Activated CD4-positive, CD25-positive, alpha-beta regulatory T cell treated with anti-CD3 and anti-CD28 coated beads, Interleukin-2, amount 50 U/mL, for 16 hours (primary cell): ENCODE measurements around the gene CCDC197.

Experiments used
- DNase-seq: peaks from one replicate; pipeline ENCODE4 v3.0.0-alpha.2; 2020; ENCODE audit warnings: low read depth, low spot score

Gene CCDC197

GRCh38 chr14:94042433-94043091 is 45.5 kb downstream of the CCDC197 start:
- no peak for DNase-seq

DNA sequence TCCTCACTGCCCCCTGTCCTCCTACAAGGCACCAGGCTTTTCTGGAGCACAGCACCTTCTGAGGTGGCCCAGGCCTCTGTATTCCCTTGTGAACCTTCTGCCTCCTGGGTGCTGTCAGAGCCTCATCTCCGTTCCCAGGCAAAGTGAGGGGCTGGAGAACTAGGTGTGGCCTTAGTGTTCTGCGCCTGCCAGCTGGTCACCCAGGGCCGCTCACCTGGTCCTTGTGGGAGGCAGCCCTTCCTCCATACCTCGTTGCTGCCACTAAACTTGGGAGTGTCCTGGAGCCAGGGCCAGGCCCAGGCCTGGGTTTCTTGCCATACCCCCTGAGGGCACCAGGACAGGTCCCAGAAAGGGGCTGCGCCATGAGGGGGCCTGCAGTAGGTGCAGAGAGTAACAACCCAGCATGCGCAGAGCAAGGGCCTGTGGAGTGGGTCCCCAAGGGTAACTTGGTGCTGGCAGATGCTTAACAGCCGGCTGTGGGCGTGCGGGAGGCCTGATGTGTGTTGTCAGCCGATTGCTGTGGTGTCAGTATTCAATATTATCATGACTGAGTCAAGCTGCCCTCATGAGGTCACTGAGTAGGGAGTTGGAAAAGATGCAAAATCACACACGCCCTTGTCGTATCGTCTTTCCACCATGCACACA is 46.1 kb downstream of the CCDC197 start:
- no peak for DNase-seq

DNA sequence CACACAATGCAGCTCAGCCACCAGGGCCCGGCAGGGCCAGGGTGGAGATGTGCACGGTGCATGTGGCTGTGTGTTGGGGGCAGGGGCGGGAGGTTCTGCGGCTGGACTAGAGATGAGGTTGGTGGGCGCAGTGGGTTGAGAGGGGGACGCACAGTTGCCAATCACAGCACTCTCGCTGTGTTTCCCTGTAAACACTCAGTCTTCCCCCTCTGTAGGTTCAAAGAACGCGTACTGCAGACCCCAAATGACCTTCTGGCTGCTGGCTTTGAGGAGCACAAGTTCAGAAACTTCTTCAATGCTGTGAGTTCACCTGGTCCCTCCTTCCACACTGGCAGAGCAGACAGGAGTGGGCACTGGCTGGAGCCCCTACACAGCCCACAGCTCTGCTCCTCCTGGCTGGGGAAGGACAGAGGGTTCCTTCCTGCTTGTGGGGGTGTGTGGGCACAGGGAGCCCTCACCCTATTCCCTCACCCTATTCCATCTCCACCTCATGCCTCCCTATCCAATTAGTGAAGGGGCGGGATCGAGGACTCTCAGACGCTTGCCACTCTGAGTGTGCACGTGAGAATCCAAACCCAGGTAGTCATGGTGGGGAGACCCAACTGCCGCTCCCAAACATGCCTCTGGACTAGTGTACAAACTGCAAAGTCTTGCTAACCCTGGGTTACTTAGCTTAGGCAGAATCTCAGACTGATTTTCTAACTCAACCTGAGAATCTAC is 46.8 kb downstream of the CCDC197 start:
- no peak for DNase-seq

DNA sequence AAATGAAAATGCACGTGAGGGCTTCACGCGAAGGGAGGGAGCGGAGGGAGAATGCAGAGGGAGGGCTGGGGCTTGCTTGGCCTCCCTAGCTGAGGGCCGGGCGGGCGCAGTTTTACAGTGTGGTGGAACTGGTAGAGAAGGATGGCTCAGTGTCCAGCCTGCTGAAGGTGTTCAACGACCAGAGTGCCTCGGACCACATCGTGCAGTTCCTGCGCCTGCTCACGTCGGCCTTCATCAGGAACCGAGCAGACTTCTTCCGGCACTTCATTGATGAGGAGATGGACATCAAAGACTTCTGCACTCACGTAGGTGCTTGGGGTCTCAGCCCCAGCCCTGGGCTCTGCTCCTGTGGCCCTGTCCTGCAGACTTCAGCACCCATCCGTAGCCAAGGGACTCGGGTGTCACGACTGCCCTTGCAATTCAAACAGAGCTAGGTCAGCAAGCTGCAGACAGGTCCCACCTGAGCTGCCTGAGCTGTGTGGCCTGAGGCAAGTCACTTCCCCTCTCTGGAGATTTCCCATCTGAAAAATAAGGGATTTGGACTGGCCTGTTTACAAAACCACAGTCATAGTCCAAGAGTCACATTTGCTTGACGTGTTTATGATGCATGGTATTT is 47.5 kb downstream of the CCDC197 start:
- DNase-seq = no peak

DNA sequence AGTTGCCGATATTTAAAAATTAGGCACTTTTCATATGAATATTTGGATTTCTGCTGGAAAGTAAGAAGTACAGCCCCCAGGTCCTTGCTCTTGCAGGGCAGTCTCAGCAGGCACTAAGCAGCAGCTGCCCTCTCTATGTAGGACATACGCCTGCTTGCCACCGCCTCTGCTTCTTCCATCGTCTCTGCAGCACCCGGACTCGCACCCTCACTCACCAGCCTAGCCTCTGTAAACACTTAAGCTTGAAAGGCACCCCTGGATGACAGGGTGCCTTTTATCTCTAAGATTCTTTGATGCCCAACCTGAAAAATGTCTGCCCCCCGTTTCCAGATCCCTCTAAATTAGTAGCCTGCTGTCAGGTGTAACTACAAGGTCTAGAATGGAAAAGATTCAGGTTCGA is 48.0 kb downstream of the CCDC197 start:
- DNase-seq = no peak

DNA sequence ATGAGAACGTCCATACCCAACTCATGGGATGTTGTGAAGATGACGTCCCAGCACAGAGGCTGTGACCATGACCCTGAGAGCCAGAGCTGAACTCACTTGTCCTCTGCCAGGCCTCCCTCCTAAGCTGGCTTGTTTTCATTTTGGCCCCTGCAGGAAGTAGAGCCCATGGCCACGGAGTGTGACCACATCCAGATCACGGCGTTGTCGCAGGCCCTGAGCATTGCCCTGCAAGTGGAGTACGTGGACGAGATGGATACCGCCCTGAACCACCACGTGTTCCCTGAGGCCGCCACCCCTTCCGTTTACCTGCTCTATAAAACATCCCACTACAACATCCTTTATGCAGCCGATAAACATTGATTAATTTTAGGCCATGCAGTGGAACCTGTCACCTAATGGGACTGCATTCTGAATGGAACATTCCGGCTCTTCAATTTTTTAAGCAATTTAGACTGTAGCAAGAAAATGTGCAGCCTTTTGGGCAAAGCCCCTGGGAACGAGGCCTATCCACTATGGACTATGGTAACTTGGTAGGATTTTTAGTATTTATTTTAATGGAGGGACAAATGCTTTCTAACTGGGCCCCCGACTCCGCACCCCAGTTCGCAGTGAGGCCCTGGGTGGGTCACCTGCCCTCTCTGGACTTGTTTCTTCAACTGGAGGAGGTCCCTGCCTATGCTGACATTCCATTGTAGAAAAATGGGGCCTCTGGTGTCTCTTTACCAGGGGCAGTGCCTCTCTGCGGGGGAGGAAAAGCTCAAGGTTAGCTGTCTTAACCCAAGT is 48.7 kb downstream of the CCDC197 start:
- DNase-seq = no peak

DNA sequence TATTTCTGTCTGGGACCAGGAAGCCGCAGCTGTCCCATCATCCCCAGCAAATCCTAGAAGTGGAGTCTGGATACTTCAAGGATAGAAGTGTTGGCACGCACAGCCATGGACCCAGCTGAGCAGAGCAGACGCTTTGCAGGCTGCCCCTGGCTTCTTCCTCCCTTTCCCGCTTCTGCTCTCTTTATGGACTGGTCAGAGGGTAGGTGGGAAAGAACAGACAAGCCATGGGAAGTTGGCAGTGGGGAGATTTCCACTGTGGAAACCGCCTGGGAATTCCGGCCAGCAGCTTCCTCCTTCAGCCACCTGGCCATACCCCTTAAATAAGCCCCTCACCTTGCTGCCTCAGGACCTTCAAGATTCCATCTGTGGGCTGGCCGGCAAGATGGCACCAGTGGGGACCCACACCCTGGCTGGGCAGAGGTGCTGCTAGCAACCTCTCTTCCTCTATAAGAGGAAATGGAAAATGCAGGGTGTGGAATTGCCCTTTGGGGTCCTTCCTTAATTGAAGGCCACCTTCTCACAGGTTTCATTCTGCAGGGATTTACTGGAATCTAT is 49.7 kb downstream of the CCDC197 start:
- DNase-seq = no peak

- DNase-seq = no peak
Measured at GRCh38 chr14:94047581-94047980, 50.5 kb downstream of the CCDC197 start.

GRCh38 chr14:94048691-94049624 is 51.9 kb downstream of the CCDC197 start:
- no peak for DNase-seq

GRCh38 chr14:94049625-94050023 is 52.5 kb downstream of the CCDC197 start:
- DNase-seq = no peak

DNA sequence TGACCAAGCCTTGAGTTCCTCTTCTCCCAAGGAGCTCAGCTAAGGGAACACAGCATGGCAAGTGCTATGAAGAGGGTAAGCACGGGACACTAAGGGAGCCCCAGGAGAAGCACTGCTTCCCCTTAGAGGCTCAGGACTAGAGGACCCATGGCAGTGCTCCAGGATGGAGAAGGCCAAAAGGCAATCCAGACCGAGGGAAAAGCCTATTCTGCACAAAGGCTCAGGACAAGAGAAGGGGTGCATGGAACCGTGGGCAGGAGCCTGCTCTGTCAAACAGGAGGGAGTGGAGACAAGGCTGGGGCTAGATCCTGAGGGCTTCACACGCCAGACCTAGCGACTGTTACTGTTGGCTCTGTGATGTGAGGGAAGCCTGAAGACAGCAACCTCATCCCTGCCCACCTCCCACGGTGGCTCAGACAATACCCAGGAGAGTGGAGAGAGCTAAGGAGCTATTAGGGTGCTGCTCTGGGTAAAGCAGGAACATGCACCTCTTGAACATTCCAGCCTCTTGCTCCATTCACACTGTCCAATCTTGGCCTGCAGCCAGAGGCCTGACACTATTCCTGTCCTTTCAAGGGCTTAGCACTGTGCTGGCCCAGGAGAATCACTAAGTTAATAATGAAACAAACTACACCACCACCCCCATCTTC is 53.3 kb downstream of the CCDC197 start:
- DNase-seq = no peak

GRCh38 chr14:94051115-94051514 is 54.0 kb downstream of the CCDC197 start:
- DNase-seq = no peak

DNA sequence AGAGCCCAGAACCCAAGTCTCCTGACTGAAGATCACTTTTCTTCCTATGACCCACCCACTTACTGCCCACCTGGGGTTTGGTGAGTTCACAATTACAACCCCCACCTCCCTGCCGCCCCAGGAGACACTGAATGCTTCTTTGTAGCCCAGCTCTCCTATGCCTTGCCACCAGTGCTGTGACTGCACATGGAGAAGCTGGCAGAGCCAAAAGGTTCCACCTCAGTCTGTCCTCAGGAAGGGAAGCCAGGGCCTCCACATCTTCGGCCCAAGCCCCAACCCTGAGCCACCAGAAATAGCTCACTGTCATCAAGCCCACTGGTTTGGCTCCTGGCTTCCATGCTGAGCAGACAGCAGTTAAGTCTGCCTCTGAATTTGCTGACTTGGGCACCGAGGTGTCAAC is 54.7 kb downstream of the CCDC197 start:
- DNase-seq = no peak

GRCh38 chr14:94052199-94052598 is 55.1 kb downstream of the CCDC197 start:
- DNase-seq = no peak

DNA sequence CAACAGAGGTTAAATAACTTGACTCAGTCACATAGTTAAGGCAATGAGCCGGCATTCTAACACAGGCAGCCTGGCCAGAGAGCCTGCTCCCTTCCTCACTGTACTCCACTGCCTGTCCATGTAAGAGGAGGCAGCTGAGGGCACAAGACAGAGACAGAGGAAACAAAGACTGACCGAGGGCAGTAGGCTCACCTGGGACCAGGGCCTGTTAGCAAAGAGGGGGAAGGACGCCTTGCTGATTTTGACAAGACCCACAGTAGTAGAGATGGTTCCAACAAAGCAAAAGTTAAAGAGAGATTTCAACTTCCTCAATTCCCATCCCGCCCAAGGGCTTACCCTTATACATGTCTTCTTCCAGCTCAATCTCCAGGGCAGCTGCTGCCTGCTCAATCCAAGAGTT is 55.6 kb downstream of the CCDC197 start:
- DNase-seq = no peak

DNA sequence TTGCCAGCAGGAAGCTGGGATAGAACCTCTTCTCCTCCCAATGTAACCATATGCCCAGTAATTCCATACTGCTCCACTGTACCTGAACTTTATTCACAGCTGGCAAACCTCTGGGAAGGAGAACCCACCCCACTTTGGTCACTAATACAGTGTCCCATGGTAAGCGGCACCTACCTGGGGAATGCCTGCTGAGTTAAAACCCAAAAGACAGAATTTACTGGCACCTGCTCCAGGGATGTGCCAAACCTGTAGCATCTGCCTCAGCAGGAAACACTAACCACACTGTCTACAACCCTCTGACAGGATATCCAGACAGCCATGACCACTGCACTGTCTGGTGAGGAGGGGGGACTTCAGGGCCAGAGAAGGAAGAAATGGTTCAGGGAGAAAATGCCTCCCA is 57.3 kb downstream of the CCDC197 start:
- DNase-seq = no peak

GRCh38 chr14:94054936-94055335 is 57.8 kb downstream of the CCDC197 start:
- no peak for DNase-seq

- DNase-seq = no peak
Measured at GRCh38 chr14:94056579-94057308, 59.6 kb downstream of the CCDC197 start.

GRCh38 chr14:94058128-94058673 is 61.1 kb downstream of the CCDC197 start:
- DNase-seq = no peak
